CD4-positive, alpha-beta memory T cell (primary cell): Measurements from ENCODE around the gene UROD. TPM values are rescaled to one million over a fixed set of nuclear protein-coding genes. Genes with fewer than 3 reads are reported as not detected.
"Not testable (repeated sequence)": the region's sequence is repeated elsewhere in the genome, so short reads cannot be mapped to it uniquely, and the experiment has no call there.

ENCODE experiments used
- CTCF ChIA-PET: fragments of 350-600 bp; sonication (Branson Sonifier 250); formaldehyde crosslinking; loops from one replicate; lab custom pipeline; 2021; ENCODE audit warnings: inconsistent platforms; ENCODE audit not compliant: partially characterized antibody; lab: Charles Lee
- POLR2A ChIA-PET: fragments of 350-600 bp; sonication (Branson Sonifier 250); formaldehyde crosslinking; loops from one replicate; lab custom pipeline; 2021; ENCODE audit not compliant: partially characterized antibody; lab: Charles Lee
- DNase-seq, 5 donors: peaks; one replicate each; pipeline versions ENCODE4 v3.0.0 to v3.0.0-alpha.2; 2020 to 2022; ENCODE audit warnings: mixed read lengths in 1 of 5
- H3K27ac ChIP-seq: one replicate; pipeline ENCODE4 v1.7.0; 2013; ENCODE audit warnings: low read depth, low read length
- H3K27me3 ChIP-seq: 2 replicates; pipeline ENCODE4 v1.7.0; 2013; ENCODE audit warnings: mild to moderate bottlenecking, low read length, moderate library complexity; ENCODE audit not compliant: insufficient read depth
- H3K36me3 ChIP-seq: 2 replicates; pipeline ENCODE4 v1.7.0; 2013; ENCODE audit warnings: mild to moderate bottlenecking, low read length, moderate library complexity; ENCODE audit not compliant: insufficient read depth
- H3K4me1 ChIP-seq: 2 replicates; pipeline ENCODE4 v1.7.0; 2013; ENCODE audit warnings: mild to moderate bottlenecking, low read length, moderate library complexity; ENCODE audit not compliant: insufficient read depth
- H3K4me3 ChIP-seq, 2 donors: one replicate each; pipeline ENCODE4 v1.7.0; 2013; ENCODE audit warnings: low read length in 2 of 2, mild to moderate bottlenecking in 1 of 2
- H3K9me3 ChIP-seq, 2 donors: one replicate each; pipeline ENCODE4 v1.7.0; 2013; ENCODE audit warnings: low read length in 2 of 2, control low read depth in 1 of 2; ENCODE audit not compliant: control insufficient read depth in 1 of 2
- H3K27ac Mint-ChIP-seq, 7 donors: one replicate each; pipeline ENCODE4 v1.8.0; 2020 to 2021; ENCODE audit warnings: mixed read lengths in 7 of 7, mild to moderate bottlenecking in 6 of 7, inconsistent platforms in 3 of 7, moderate library complexity in 3 of 7
- H3K27me3 Mint-ChIP-seq, 2 donors: one replicate each; pipeline ENCODE4 v1.8.0; 2020 to 2021; ENCODE audit warnings: mixed read lengths in 2 of 2
- H3K36me3 Mint-ChIP-seq, 2 donors: one replicate each; pipeline ENCODE4 v1.8.0; 2020 to 2021; ENCODE audit warnings: mixed read lengths in 2 of 2, inconsistent platforms in 1 of 2, mild to moderate bottlenecking in 1 of 2
- H3K4me1 Mint-ChIP-seq, 4 donors: one replicate each; pipeline ENCODE4 v1.8.0; 2020 to 2021; ENCODE audit warnings: mixed read lengths in 4 of 4, mild to moderate bottlenecking in 1 of 4
- H3K4me3 Mint-ChIP-seq, 8 donors: one replicate each; pipeline ENCODE4 v1.8.0; 2020 to 2021; ENCODE audit warnings: mixed read lengths in 8 of 8, mild to moderate bottlenecking in 7 of 8, moderate library complexity in 6 of 8, inconsistent platforms in 3 of 8
- H3K9me3 Mint-ChIP-seq, 8 donors: one replicate each; pipeline ENCODE4 v1.8.0; 2020 to 2021; ENCODE audit warnings: mixed read lengths in 8 of 8, mild to moderate bottlenecking in 5 of 8, inconsistent platforms in 3 of 8, moderate library complexity in 1 of 8
- intact Hi-C: fragments of 100-400 bp; cut with micrococcal nuclease; formaldehyde crosslinking; loops from one replicate; pipeline ENCODE4 v1.15.1; 2023
- polyA plus RNA-seq, 2 donors: library from polyadenylated mRNA; unstranded; fragments of 300-500 nt; fragmentation: Illumina TruSeq; gene quantifications; one replicate each; pipeline ENCODE4 v1.2.3, GENCODE V29; 2021
- total RNA-seq, 2 experiments: library from RNA; stranded (reverse); gene quantifications; one replicate each; pipeline ENCODE4 v1.2.3, GENCODE V29; 2021

Gene UROD
- total RNA-seq (10 to 100 TPM; 46.0 to 52.0 TPM), polyA plus RNA-seq (100 to 1,000 TPM in 1 of 2 donors, 10 to 100 TPM in 1; 77.3 to 114 TPM)

DNA sequence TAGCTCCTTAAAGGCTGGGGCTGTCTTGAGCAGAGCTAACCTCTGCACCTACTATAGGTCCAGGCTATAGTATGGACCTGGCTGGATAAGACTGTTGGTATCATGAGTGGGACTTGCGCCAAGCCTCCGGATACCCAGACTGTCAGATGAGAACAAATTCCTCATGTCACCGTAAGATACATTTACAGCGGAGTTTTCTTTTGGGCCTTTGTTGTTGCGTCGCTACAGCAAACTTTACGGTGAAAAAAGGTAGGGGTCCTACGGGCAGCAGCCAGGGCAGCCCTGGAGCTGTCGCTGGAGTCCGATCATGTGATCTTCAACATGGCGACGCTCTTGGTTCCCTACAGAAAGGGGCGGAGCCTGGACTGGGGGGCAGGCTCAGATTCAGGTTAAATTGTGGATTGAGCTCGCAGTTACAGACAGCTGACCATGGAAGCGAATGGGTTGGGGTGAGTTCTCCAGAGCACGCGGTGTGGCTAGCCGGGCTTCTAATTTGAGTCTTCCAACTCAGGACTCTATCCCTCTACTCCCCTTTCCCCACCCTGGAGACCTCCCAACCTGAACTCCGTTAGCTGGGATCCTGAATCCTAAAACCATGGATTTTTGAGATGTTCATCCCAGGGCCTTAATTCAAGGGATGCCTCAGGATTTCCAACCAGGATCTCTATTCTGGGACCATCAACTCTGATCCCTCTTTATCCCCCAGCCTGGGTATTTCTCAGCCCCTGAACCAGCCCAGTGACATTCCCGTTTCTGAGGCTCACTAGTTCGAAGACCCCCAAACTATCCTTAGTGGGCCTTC, at the start of gene UROD:
Gene UROD (plus strand): TSS at position 418 of the 802 bp plus-strand sequence. CDS start 12 bp downstream, at position 430.
- H3K36me3 ChIP-seq, result peaks cover 26% of the 10 kb centered on the region
- no peaks in the 10 kb centered on the region for H3K9me3 ChIP-seq
- no peaks in the 10 kb centered on the region for H3K27me3 ChIP-seq
- peak; percentile 87 to 95 (median 91) for DNase-seq
- H3K9me3 Mint-ChIP-seq, result no peaks in the 10 kb centered on the region
- POLR2A ChIA-PET, result interaction anchor here (0.7 to 8.4 kb wide), 31 partner anchors 9 to 1362 kb away, joined by 3 to 158 read pairs (median 15); partner anchors contain the start of genes AKR1A1, BTBD19, CCDC163 and EIF2B3
- H3K27ac ChIP-seq, result peak within 1 kb of the TSS; percentile 71
- CTCF ChIA-PET, result interaction anchor here (0.9 to 13.1 kb wide), 19 partner anchors 25 to 571 kb away, joined by 3 to 388 read pairs (median 6); partner anchors contain the start of genes CCDC163, EIF2B3, MMACHC and MUTYH
- peaks cover 29 to 60% (median 48%) of the 10 kb centered on the region in 4 donors for H3K4me1 Mint-ChIP-seq
- H3K4me1 ChIP-seq, result peaks cover 40% of the 10 kb centered on the region
- H3K36me3 Mint-ChIP-seq, result peaks cover 23 to 49% of the 10 kb centered on the region in 2 donors
- no peaks in the 10 kb centered on the region for H3K27me3 Mint-ChIP-seq
- peak within 1 kb of the TSS; percentile 88 to 98 (median 96) for H3K4me3 Mint-ChIP-seq
- peak within 1 kb of the TSS; percentile 86 to 98 for H3K4me3 ChIP-seq
- intact Hi-C loops, result loop anchor here (1.0 to 5.0 kb wide), 10 partner anchors 26 to 675 kb away; partner anchors contain the start of genes EIF2B3, MUTYH, RNU5D-1 and TOE1
- peak within 1 kb of the TSS; percentile 91 to 99 (median 96) for H3K27ac Mint-ChIP-seq

DNA sequence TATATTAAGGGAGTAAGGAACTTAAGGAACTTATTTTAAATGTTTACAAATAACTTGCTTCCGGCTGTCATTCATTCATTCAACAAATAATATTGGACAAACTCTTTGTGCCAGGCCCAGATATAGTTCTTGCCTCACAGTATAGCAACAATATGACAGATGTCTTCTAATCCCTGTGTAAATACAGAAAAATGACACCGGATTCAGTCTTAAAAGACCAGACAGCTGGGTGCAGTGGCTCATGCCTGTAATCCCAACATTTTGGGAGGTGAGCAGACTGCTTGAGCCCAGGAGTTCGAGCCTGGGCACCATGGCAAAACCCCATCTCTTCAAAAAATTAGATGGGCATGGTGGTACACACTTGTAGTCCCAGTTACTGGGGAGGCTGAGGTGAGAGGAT, 49.3 kb upstream of the UROD start:
- Histone ChIP-seq H3K27ac (no peak overlapping the region), H3K9me3 (no peaks in the 10 kb centered on the region), H3K4me1 (no peaks in the 10 kb centered on the region), H3K4me3 (no peak overlapping the region), H3K27me3 (no peaks in the 10 kb centered on the region), H3K36me3 (no peaks in the 10 kb centered on the region)
- no peak overlapping the region for H3K27ac Mint-ChIP-seq
- H3K4me3 Mint-ChIP-seq, result no peak overlapping the region
- H3K27me3 Mint-ChIP-seq, result no peaks in the 10 kb centered on the region
- H3K9me3 Mint-ChIP-seq, result no peaks in the 10 kb centered on the region
- peaks cover 0 to 2% (median 0%) of the 10 kb centered on the region in 4 donors for H3K4me1 Mint-ChIP-seq
- H3K36me3 Mint-ChIP-seq, result peaks cover 11 to 22% of the 10 kb centered on the region in 2 donors
- intact Hi-C loops, result no loop called here
- no peak for DNase-seq
- POLR2A ChIA-PET, result no interaction called here
- CTCF ChIA-PET, result no interaction called here

DNA sequence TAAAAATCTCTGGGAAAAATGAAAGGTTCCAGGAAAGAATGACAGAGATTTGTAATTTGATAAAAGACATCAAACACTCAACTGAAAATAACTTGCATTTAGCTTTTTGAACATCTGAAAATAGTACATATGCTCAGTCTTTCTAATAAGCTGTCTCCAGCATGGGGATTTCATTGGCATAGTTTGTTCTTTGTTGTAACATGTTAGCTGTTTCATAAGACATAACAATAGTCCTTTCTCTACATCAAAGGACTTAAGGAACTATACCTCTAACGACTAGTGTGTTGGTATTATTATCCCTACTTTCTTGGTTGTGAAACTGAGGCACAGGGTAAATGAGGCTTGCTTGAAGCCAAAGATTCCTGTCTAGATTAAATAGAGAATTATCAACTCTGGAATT, 47.7 kb upstream of the UROD start:
- H3K27me3 Mint-ChIP-seq, result no peaks in the 10 kb centered on the region
- Histone ChIP-seq H3K4me3 (no peak overlapping the region), H3K36me3 (no peaks in the 10 kb centered on the region), H3K27me3 (no peaks in the 10 kb centered on the region), H3K9me3 (no peaks in the 10 kb centered on the region), H3K4me1 (no peaks in the 10 kb centered on the region), H3K27ac (no peak overlapping the region)
- H3K36me3 Mint-ChIP-seq, result peaks cover 7 to 11% of the 10 kb centered on the region in 2 donors
- ChIA-PET POLR2A (no interaction called here), CTCF (no interaction called here)
- no peak overlapping the region for H3K4me3 Mint-ChIP-seq
- intact Hi-C loops, result no loop called here
- no peak for DNase-seq
- H3K9me3 Mint-ChIP-seq, result no peaks in the 10 kb centered on the region
- peak overlapping the region in 1 of 7 donors; percentile 0 for H3K27ac Mint-ChIP-seq
- H3K4me1 Mint-ChIP-seq, result peaks cover 0 to 5% (median 0%) of the 10 kb centered on the region in 4 donors

DNA sequence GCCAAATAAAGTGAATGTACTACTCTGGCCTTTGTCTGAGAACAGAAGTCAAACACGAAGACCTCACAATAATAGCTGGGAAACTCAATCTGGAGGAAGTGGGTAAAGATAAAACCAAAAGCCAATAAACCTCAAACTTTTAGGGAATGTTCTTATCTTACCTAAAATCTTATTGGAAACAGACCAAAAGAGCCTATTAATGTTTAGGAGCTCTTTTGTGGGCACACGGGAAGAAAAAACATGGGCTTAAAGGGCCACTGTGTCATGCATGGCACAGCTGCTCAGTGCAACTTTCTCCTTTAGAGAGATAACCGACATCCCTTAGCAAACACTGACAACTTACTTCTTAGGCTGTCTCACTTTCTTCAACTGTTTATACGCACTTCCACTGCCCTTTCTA, 41.7 kb upstream of the UROD start:
- CTCF ChIA-PET, result interaction anchor here (1.0 to 1.8 kb wide), 3 partner anchors 41 to 170 kb away, joined by 3 to 5 read pairs (median 3); partner anchors contain the start of genes HECTD3 and PLK3
- Histone ChIP-seq H3K4me1 (no peaks in the 10 kb centered on the region), H3K36me3 (peaks cover 9% of the 10 kb centered on the region), H3K27ac (no peak overlapping the region), H3K27me3 (no peaks in the 10 kb centered on the region), H3K9me3 (no peaks in the 10 kb centered on the region), H3K4me3 (no peak overlapping the region)
- Mint-ChIP-seq H3K27me3 (no peaks in the 10 kb centered on the region), H3K36me3 (peaks cover 8 to 26% of the 10 kb centered on the region in 2 donors), H3K4me3 (no peak overlapping the region), H3K27ac (no peak overlapping the region), H3K9me3 (no peaks in the 10 kb centered on the region), H3K4me1 (peaks cover 0 to 10% (median 5%) of the 10 kb centered on the region in 4 donors)
- intact Hi-C loops, result no loop called here
- POLR2A ChIA-PET, result interaction anchor here (0.6 kb wide), 1 partner anchor 13 kb away, joined by 3 read pairs; no protein-coding TSS in a partner anchor
- DNase-seq, result no peak

DNA sequence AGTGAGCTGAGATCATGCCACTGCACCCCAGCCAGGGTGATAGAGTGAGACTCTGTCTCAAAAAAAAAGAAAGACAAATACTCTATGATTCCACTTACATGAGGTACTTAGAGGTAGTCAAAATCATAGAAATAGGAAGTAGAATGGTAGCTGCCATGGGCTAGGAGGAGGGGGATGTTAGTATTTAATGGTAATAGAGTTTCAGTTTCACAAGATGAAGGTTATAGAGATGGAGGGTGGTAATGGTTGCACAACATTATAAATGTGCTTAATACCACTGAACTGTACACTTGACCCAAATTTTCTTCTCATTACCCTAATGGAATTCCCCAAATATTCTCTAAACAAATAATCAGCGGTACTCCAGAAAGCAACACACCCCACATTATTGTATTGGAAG, 38.4 kb upstream of the UROD start:
- intact Hi-C loops, result no loop called here
- DNase-seq, result no peak
- Mint-ChIP-seq H3K4me3 (no peak overlapping the region), H3K9me3 (no peaks in the 10 kb centered on the region), H3K27ac (peak overlapping the region in 3 of 7 donors; percentile 48 to 66 (median 65)), H3K36me3 (peaks cover 35 to 55% of the 10 kb centered on the region in 2 donors), H3K4me1 (peaks cover 0 to 10% (median 5%) of the 10 kb centered on the region in 4 donors), H3K27me3 (no peaks in the 10 kb centered on the region)
- Histone ChIP-seq H3K27ac (no peak overlapping the region), H3K9me3 (no peaks in the 10 kb centered on the region), H3K4me1 (no peaks in the 10 kb centered on the region), H3K27me3 (no peaks in the 10 kb centered on the region), H3K4me3 (no peak overlapping the region), H3K36me3 (peaks cover 21% of the 10 kb centered on the region)
- ChIA-PET CTCF (no interaction called here), POLR2A (interaction anchor here (0.8 kb wide), 1 partner anchor 159 kb away, joined by 3 read pairs; no protein-coding TSS in a partner anchor)

DNA sequence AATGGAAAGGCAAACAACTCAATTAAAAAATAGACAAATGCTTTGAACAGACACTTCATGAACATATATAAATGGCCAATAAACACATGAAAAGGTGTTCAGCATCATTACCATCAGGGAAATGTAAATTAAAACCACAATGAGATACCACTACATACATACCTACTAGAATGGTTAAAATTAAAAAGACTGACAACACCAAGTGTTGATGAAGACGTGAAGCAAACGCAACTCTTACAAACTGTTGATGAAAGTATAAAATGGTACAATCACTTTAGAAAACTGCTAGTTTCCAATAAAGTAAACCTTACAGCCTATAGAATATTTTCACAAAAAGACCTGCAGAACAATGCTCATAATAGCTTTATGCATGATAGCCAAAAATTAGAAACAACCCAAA, 35.8 kb upstream of the UROD start:
- ChIA-PET POLR2A (no interaction called here), CTCF (no interaction called here)
- Mint-ChIP-seq H3K27me3 (no peaks in the 10 kb centered on the region), H3K9me3 (no peaks in the 10 kb centered on the region), H3K27ac (peak overlapping the region in 1 of 7 donors; percentile 84), H3K4me3 (no peak overlapping the region), H3K36me3 (peaks cover 41 to 70% of the 10 kb centered on the region in 2 donors), H3K4me1 (peaks cover 1 to 7% (median 4%) of the 10 kb centered on the region in 4 donors)
- no peak for DNase-seq
- Histone ChIP-seq H3K36me3 (peaks cover 35% of the 10 kb centered on the region), H3K27ac (no peak overlapping the region), H3K9me3 (no peaks in the 10 kb centered on the region), H3K27me3 (no peaks in the 10 kb centered on the region), H3K4me3 (no peak overlapping the region), H3K4me1 (no peaks in the 10 kb centered on the region)
- intact Hi-C loops, result no loop called here

DNA sequence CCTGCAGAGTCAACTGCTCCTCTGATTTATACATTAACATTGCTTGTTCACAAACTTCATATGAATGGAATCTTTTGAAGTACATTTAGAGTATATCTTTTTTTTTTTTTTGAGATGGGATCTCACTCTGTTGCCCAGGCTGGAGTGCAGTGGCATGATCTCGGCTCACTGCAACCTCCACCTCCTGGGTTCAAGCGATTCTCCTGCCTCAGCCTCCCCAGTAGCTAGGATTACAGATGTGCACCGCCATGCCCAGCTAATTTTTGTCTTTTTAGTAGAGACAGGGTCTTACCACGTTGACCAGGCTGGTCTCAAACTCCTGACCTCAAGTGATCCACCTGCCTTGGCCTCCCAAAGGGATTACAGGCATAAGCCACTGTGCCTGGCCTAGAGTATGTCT, 34.7 kb upstream of the UROD start:
- peaks cover 41 to 67% of the 10 kb centered on the region in 2 donors for H3K36me3 Mint-ChIP-seq
- not testable (repeated sequence) for H3K4me1 Mint-ChIP-seq
- H3K36me3 ChIP-seq, result peaks cover 36% of the 10 kb centered on the region

More for the DNA sequence above, 34.7 kb upstream of the UROD start:
- H3K9me3 ChIP-seq, H3K4me3 ChIP-seq, DNase-seq, H3K27me3 Mint-ChIP-seq, H3K27ac Mint-ChIP-seq, H3K27ac ChIP-seq, intact Hi-C loops, H3K9me3 Mint-ChIP-seq, CTCF ChIA-PET, H3K4me3 Mint-ChIP-seq, H3K4me1 ChIP-seq, POLR2A ChIA-PET, H3K27me3 ChIP-seq: not testable (repeated sequence)
